Measurements from ENCODE around the gene PCNX4. TPM values are rescaled to one million over a fixed set of nuclear protein-coding genes. Genes with fewer than 3 reads are reported as not detected.

Gene PCNX4
- total RNA-seq, 1 donor from 2014 or later = 68.7 TPM

GRCh38 chr14:60215520-60216420 lies 124.0 kb downstream of the PCNX4 start:
- Mint-ChIP-seq H3K27me3 (ENCODE audit: unreplicated experiment) (peaks cover 6% of the 10 kb centered on the region), H3K4me1 (ENCODE audit: unreplicated experiment) (no peaks in the 10 kb centered on the region), H3K9me3 (ENCODE audit: unreplicated experiment) (no peaks in the 10 kb centered on the region), H3K27ac (ENCODE audit: unreplicated experiment) (no peak overlapping the region), H3K4me3 (ENCODE audit: unreplicated experiment) (no peak overlapping the region), H3K36me3 (ENCODE audit: low read depth, unreplicated experiment) (no peaks in the 10 kb centered on the region)
- DNase-seq (ENCODE audit: low spot score) = no peak
- TF ChIP-seq, protein P1, sequence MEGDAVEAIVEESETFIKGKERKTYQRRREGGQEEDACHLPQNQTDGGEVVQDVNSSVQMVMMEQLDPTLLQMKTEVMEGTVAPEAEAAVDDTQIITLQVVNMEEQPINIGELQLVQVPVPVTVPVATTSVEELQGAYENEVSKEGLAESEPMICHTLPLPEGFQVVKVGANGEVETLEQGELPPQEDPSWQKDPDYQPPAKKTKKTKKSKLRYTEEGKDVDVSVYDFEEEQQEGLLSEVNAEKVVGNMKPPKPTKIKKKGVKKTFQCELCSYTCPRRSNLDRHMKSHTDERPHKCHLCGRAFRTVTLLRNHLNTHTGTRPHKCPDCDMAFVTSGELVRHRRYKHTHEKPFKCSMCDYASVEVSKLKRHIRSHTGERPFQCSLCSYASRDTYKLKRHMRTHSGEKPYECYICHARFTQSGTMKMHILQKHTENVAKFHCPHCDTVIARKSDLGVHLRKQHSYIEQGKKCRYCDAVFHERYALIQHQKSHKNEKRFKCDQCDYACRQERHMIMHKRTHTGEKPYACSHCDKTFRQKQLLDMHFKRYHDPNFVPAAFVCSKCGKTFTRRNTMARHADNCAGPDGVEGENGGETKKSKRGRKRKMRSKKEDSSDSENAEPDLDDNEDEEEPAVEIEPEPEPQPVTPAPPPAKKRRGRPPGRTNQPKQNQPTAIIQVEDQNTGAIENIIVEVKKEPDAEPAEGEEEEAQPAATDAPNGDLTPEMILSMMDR (IDR thresholded peaks at IDR 0.05; ENCODE audit: unreplicated experiment) = no peak

- no peak for DNase-seq (ENCODE audit: low spot score)
- Mint-ChIP-seq H3K27me3 (ENCODE audit: unreplicated experiment) (peaks cover 6% of the 10 kb centered on the region), H3K9me3 (ENCODE audit: unreplicated experiment) (no peaks in the 10 kb centered on the region), H3K4me3 (ENCODE audit: unreplicated experiment) (no peak overlapping the region), H3K27ac (ENCODE audit: unreplicated experiment) (no peak overlapping the region), H3K36me3 (ENCODE audit: low read depth, unreplicated experiment) (no peaks in the 10 kb centered on the region), H3K4me1 (ENCODE audit: unreplicated experiment) (no peaks in the 10 kb centered on the region)
- TF ChIP-seq, protein P1 (IDR thresholded peaks at IDR 0.05; ENCODE audit: unreplicated experiment) = no peak
Observed at GRCh38 chr14:60217713-60218112, 126.0 kb downstream of the PCNX4 start.

Other genes starting within 250 kb of the PCNX4 start
- gene RTN1, start 221.1 kb upstream of the PCNX4 start, total RNA-seq (ENCODE audit: unreplicated experiment) = 2.1 TPM
- gene LRRC9, start 171.8 kb upstream of the PCNX4 start, total RNA-seq (ENCODE audit: unreplicated experiment) = 0.38 TPM
- gene DHRS7, start 73.5 kb downstream of the PCNX4 start, total RNA-seq (ENCODE audit: unreplicated experiment) = 67.3 TPM
- 38.0 TPM for gene PPM1A, start 157.3 kb downstream of the PCNX4 start, total RNA-seq (ENCODE audit: unreplicated experiment)